OCI-LY1 (cell line): ENCODE results near the gene ERICH6.

ENCODE experiments used
- CTCF ChIP-seq: fragments of 200-600 bp; sonication (generic), shearing (Covaris generic); IDR thresholded peaks from 2 replicates; pipeline ENCODE4 v1.5.1; 2017; ENCODE audit warnings: mild to moderate bottlenecking, antibody characterized with exemption, low read length, moderate library complexity, mixed read lengths
- EZH2 ChIP-seq: fragments of 200-600 bp; sonication (generic), shearing (Covaris generic); IDR thresholded peaks from 2 replicates; pipeline ENCODE4 v1.8.0; 2017; ENCODE audit warnings: borderline replicate concordance, mixed run types, mild to moderate bottlenecking, antibody characterized with exemption, low read length, moderate library complexity, mixed read lengths

GRCh38 chr3:150746791-150747590 is 43.3 kb upstream of the ERICH6 start:
- TF ChIP-seq CTCF (no peak), EZH2 (no peak)
